Subcutaneous adipose tissue (tissue), 4 donors: ENCODE results near the gene XRCC1. TPM values are rescaled to one million over a fixed set of nuclear protein-coding genes. Genes with fewer than 3 reads are reported as not detected.

Experiments
- total RNA-seq, 4 donors: library from RNA; depleted of rRNA; stranded (reverse); fragments of >200 nt; gene quantifications; one replicate each; pipeline ENCODE4 v1.1.0, GENCODE V29; 2016
- TF ChIP-seq, protein P1 (sequence below): fragments of 450-650 bp; IDR thresholded peaks from one replicate; pipeline ENCODE4 v1.5.1; 2016; ENCODE audit warnings: low read depth, mild to moderate bottlenecking, control low read depth, antibody characterized with exemption, moderate library complexity

XRCC1 gene
- total RNA-seq, 4 donors from 2014 or later, result 10.6 to 24.1 (median 19.2) TPM

DNA sequence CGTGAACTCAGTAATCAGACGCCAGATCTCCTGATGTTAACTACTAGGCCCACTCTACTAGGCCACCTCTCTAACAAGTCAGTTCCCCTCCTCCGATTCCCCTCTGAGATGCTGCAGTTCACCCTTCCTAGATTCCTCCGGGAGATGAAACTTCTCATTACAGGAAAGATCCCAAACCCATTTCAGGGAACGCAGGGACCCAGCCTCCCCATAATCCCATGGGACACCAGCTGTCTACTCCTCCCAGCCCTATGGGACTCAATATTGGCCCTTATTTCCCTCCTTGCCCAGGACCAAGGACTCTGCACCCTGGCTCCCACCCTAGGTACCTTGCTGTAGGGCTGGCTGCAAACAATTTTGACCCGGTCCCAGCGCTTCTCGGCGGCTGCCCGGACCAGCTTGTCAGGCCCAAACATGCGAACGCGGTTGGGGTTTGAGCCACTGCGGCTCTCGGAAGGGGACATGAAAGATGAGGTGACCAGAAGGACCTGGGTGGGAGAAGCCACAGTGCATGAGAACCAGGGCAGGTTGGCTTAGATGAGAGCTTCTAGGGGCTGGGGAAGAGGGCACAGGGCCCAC, 20.9 kb downstream of the XRCC1 start:
- TF ChIP-seq, protein P1, sequence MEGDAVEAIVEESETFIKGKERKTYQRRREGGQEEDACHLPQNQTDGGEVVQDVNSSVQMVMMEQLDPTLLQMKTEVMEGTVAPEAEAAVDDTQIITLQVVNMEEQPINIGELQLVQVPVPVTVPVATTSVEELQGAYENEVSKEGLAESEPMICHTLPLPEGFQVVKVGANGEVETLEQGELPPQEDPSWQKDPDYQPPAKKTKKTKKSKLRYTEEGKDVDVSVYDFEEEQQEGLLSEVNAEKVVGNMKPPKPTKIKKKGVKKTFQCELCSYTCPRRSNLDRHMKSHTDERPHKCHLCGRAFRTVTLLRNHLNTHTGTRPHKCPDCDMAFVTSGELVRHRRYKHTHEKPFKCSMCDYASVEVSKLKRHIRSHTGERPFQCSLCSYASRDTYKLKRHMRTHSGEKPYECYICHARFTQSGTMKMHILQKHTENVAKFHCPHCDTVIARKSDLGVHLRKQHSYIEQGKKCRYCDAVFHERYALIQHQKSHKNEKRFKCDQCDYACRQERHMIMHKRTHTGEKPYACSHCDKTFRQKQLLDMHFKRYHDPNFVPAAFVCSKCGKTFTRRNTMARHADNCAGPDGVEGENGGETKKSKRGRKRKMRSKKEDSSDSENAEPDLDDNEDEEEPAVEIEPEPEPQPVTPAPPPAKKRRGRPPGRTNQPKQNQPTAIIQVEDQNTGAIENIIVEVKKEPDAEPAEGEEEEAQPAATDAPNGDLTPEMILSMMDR, result no peak

GRCh38 chr19:43553656-43554055, 21.7 kb downstream of the XRCC1 start:
- TF ChIP-seq, protein P1, result no peak

DNA sequence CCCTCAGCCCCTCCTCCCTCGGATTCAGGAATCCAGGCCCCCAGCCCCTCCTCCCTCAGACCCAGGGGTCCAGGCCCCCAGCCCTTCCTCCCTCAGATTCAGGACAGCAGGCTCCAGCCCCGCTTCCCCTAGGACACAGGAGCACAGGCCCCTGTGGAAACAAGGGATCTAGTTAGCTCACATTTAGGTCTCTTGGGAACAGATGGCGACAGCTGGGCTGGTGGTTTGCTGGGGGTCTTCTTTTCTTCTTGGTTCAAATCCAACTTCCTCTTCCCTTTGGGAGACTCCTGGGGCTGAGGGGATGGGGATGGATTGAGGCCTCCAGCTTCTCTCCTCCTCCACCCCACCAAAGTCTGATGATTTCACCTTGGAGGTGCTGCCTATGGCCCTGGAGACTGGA, 22.7 kb downstream of the XRCC1 start:
- TF ChIP-seq, protein P1, result no peak

DNA sequence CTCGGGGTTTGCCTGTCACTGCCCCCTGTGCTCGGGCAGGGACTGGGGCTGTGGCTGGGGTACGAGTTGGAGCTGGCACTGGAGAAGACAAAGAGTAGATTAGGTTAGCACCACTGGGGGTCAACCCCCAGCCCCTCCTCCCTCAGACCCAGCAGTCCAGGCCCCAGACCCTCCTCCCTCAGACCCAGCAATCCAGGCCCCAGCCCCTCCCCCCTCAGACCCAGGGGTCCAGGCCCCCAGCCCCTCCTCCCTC, 23.2 kb downstream of the XRCC1 start:
- TF ChIP-seq, protein P1, result no peak

GRCh38 chr19:43551399-43552197, 23.7 kb downstream of the XRCC1 start:
- TF ChIP-seq, protein P1, result no peak

DNA sequence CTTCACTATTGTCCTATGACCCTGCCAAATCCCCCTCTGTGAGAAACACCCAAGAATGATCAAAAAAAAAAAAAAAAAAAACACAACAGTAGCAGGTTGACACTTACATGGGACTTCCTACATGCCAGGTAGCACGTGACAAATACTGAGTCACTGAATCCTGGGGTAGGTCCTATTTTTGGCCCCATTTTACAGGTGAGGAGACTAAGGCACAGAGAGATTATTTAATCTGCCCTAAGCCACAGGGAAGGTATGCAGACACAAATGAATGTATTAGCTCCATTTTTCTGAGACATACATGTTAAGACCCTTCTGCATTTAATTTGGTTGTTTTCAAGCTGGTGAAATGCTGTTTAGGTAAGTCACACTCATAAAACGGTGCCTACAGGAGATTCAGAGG, 26.6 kb downstream of the XRCC1 start:
- TF ChIP-seq, protein P1, result no peak

DNA sequence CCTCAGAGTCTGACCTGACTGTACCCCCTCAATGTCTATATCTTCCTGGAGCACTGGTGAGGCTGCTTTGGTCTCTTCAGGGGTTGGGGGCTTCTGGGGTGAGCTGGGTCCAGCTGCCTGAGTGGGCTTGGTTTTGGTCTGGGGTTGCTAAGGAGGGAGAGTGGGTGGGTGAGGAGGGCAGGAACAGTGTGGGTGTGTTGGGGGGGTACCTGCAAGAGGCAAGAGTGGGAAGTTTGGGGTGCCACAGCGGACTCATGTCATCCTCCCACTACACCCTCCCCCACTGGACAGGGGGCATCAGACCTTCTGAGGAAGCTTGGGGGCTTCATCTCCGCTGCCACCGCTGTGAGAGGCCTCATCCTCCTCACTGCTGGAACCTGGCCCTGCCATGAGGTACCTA, 28.7 kb downstream of the XRCC1 start:
- TF ChIP-seq, protein P1, result no peak
